GM19328 (cell line): Measurements from ENCODE around the gene BBC3.

Experiments
- ATAC-seq: cut with Tn5 transposase; IDR thresholded peaks from one replicate; pipeline ENCODE4 v1.9.1; 2021; ENCODE audit warnings: mild to moderate bottlenecking, moderate library complexity; ENCODE audit not compliant: unreplicated experiment

Gene BBC3

DNA sequence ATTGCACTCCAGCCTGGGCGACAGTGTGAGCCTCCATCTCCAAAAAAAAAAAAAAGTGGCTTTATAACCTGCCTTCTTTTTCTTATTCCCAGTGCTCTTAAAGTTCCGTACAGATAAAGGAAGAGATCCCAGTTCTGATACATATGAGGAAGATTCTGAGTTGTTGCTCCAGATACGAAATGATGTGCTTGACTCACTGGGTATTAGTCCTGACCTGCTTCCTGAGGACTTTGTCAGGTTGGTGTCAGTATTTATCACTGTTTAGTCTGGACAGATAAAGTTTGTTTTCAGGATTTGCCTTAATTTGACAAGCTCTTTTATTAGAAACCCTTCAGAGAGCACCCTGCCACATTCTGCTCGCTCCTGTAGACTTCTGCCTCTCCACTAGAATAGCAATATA is 33.9 kb downstream of the BBC3 start:
- ATAC-seq, result no peak

DNA sequence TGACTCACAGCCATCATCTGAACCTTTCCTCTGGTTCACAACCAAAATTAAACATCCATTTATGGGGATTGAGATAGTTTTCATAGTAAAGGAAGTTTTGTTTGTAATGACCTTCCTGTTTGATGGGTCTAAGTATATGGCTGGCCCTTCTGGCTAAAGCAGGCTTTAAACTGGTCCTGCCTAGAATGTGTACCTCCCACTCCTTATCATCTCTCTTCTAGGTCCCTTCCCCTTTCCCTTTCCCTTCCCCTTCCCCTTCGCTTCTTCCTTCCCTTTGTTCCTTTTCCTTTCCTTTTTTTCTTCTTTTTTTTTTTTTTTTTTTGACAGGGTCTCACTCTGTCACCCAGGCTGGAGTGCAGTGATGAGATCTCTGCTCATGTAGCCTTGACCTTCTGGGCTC is 35.6 kb downstream of the BBC3 start:
- ATAC-seq, result no peak

DNA sequence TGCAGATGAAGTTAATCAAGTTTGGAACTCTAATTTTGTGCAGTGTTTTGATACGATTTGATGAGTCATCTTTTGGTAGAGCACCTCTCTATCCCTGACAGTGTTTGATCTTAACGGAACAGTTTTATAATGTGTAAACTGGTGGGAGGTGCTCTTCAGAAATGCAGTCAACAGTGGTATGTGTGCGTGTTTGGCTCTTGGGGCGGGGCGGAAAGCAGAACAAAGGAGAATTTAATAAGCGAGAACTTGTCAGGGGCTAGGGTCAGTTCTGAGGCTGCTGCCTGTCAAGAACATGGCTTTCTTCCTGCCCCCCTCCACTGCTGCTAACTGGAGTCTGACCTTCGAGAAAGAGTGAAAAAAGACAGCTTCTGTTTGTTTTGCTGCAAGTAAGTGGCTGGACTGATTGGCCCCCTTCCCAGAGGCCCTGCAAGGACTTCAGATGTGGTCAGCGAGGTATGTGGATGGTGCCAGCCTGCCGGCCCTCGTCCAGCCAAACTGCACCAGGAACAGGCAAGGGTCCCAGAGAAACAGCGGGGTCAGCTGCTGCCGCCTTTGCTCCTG is 40.8 kb downstream of the BBC3 start:
- ATAC-seq, result no peak

DNA sequence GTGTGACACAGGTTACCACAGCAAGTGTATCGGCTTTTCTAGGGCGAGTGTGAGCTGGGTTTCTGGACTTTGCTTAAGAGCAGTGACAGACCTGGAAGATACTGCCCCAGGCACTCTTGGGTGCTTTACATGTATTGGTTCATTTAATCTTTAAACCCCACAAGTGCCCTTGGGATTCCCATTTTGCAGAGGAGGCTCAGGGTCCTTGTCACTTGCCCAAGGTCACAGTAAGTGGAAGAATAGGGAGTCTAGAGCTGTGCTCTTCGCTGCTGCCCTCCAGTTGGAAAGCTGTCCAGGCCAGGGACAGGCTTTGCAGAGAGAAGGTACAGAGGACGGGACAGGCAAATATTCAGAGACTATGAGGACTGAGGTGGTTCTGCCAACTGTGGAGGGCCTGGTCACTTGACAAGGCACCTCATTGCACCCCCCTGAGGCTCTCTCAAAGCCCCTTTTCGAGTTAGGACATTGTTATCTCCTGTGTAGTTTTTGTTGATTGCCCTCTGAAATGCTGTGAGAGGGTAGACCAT is 42.4 kb downstream of the BBC3 start:
- no peak for ATAC-seq

DNA sequence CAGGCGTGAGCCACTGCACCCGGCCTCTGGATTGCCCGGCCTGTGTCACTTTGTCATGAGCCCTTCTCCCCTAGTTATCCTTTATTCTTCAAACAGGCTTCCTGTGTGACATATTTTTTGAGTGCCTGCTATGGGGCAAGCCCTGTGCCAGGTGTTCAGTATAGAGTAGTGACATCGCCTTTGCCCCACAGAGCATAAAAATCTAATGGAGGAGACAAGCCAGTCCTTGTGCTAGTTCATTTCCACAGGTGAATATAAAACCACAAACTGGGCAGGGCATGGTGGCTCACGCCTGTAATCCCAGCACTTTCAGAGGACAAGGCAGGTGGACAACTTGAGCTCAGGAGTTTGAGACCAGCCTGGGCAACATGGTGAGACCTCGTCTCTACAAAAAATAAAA is 43.2 kb downstream of the BBC3 start:
- no peak for ATAC-seq

DNA sequence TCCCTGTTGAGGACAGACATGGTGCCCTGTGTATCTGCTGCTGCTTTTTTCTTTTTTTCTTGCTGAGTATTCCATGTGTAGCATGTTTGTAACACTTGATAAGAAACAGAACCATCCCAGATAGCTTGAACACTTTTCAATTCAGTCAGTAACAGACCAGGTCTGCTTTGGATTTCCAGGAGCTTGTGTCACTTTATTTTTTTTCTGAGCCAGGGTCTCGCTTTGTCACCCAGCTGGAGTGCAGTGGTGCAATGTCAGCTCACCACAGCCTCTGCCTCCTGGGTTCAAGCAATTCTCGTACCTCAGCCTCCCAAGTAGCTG is 43.7 kb downstream of the BBC3 start:
- no peak for ATAC-seq

DNA sequence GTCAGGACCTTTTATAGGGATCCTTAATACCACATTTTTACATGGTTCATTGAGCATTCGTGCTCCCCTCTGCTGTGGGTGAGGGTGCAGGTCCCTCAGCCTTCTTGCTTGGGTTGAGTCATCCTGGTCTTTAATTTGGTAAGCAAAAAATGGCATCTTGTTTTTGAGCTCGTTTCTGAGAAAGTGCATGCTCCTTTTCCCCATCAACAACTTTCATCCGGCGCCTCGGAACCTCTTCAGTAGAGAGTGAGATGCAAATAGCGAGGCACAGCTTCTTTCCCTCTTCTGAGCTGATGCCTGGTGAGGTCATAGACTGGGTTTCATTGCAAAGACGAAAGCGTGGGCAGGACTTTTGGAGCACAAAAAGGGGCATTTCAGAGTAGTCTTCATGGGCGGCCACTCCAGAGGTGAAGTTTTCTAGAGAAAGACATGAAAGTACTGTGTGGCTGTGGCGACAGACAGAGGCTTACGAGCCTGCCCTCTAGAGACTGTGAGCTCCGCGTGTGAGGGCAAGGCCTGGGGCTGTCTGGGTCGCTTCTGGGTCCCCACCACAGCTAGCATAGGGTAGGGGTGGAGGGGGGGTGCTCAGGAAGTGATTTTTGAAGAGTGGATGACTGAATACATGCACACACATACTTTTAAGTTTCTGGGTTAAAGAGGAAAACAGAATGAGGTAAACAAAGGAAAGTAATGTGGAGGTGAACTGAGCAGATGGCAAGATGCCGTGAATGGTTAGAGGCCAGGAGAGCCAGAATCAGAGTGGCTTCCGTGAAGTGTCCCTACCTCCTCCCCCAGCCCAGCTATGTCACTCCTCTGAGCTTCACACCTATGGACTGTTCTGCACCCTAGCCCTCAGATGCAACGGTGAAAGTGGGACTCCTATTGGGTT is 44.3 kb downstream of the BBC3 start:
- ATAC-seq, result peak; percentile 84

DNA sequence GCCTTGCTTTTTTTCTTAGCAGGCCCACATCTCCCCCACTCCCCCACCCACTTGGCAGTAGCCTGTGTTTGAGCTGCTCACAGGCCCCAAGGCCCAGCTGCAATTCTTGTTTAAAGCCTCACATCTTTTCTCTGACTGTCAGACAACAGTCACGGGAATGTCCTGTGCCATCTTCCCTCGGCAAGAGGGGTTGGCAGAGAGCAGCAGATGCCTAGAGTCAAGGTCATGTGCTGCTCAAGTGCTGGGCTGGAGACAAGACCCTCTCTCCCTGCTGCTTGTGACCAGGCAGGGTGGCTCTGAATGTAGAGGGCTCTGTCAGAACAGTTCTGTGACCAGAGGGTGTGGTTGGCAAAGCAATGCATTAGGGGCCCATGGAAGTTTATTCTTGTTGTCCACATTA is 47.4 kb downstream of the BBC3 start:
- ATAC-seq, result no peak

DNA sequence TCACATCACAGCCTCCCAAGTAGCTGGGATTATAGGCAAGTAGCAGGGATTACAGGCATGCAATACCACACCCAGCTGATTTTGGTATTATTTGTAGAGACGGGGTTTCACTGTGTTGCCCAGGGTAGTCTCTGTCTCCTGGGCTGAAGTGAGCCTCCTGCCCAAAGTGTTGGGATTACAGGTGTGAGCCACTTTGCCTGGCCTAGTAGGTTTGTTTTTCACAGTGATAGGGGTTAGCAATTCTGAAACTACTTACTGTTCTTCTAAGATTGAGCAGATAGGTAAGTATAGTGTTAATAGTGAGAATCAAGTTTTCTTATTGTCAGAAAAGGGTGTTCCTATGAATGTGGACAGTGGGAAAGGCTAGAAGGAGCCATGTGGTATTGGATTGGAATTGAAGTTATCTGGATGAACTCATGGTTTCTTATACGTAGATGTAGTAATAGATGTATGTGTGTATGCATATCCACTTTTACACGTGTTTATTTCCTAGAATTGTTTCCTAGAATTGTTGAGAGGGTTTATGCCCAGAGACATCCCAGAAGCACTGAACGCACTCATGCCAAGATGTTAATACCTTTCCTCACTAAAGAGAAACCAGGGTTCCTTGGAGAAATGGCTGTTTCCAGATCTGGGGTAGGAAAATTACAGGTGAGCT is 51.2 kb downstream of the BBC3 start:
- ATAC-seq, result no peak

DNA sequence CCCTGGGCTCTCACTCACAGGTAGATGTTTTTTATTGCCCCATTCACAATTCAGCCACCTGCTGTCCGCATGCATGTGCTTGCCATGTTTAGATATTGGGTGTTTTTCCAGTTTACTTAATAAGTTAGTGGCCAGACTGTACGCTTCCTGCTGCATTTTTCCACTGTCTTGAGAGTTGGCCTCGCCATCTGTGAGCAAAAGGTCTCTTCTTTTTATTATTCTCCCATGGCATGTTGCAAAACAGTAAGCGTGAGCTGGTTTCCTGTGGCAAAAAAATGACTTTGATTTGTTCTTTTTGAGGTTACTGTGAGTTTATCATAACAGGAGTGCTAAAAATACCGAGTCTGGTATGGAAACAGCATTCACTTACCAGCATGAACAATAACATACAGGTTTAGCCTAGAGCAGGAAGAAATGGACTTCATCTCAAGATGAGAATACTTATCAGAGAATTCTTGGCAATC is 54.3 kb downstream of the BBC3 start:
- no peak for ATAC-seq

DNA sequence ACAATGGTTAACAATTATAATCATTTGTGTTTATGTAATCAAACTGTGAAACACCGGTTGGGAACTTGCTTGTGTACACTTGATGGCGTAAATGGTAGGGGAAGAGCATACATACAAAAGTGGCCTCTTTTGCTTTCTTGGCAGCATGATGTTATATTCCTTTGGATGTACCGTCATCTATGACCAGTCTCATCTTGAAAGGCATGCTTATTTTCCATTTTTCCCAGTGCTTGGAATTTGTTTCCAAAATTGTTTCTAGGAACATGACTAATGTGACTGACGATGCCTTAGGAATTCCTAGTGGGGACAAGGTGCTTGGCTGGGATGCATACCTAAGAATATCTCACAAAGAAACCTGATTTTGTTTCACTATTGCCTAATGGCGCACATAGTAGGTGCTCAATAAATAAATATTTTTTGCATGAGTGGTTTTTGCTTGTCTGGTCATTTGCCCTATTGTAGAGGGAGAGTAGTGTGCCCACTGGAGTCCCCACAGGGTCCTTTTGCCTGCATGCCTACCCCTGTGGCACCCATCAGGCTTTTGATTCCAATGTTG is 54.9 kb downstream of the BBC3 start:
- no peak for ATAC-seq

DNA sequence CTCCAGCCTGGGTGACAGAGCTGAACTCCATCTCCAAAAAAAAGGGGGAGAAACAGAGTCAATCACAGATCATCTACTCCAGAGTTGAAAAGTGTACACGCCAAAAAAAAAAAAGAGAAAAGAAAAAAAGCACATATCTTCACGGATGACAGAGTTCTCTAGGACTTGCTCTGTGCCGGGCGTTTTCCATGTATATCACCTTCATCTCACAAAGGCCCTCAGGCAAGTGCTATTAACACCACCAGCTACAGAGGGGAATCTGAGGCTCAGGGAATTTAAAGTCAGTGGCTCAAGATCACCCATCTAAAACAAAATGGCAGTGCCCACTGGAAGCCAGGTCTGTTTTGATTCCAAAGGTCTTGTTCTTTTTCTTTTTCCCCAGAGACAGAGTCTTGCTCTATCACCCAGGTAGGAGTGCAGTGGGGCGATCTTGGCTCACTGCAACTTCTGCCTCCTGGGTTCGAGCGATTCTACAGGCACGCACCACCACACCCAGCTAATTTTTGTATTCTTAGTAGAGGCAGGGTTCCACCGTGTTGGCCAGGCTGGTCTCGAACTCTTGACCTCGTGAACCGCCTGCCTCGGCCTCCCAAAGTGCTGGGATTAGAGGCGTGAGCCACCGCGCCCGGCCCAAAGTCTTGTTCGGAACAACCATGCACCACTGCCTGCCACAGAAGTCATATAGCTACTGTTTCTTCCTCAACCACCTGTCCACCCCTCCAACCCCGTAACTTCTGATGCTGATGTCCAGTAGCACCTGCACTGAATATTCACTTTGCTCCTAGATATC is 58.1 kb downstream of the BBC3 start:
- ATAC-seq, result no peak
